Measurements from ENCODE around the gene NR1H3.
"Not testable (repeated sequence)": the region's sequence is repeated elsewhere in the genome, so short reads cannot be mapped to it uniquely, and the experiment has no call there.

Gene NR1H3

GRCh38 chr11:47257517-47258316, at the start of gene NR1H3:
Gene NR1H3 (plus strand): TSS chr11:47257996. CDS start chr11:47259217, 1,221 bp downstream.
- no peak for DNase-seq (ENCODE audit: low read depth)
- H3K4me3 ChIP-seq (ENCODE audit: low read depth, low read length): no peak within 1 kb of the TSS
- TF ChIP-seq CTCF (IDR thresholded peaks at IDR 0.05; ENCODE audit: control insufficient read depth, extremely low read depth, insufficient read depth): no peak

GRCh38 chr11:47208008-47208552, 49.7 kb upstream of the NR1H3 start:
- DNase-seq (ENCODE audit: low read depth); H3K4me3 ChIP-seq (ENCODE audit: low read depth, low read length): not testable (repeated sequence)

GRCh38 chr11:47208628-47209027, 49.2 kb upstream of the NR1H3 start:
- TF ChIP-seq CTCF (IDR thresholded peaks at IDR 0.05; ENCODE audit: control insufficient read depth, extremely low read depth, insufficient read depth): no peak
- no peak overlapping the region for H3K4me3 ChIP-seq (ENCODE audit: low read depth, low read length)
- no peak for DNase-seq (ENCODE audit: low read depth)

GRCh38 chr11:47212938-47213337, 44.9 kb upstream of the NR1H3 start:
- DNase-seq (ENCODE audit: low read depth): no peak
- no peak overlapping the region for H3K4me3 ChIP-seq (ENCODE audit: low read depth, low read length)
- no peak for TF ChIP-seq CTCF (IDR thresholded peaks at IDR 0.05; ENCODE audit: control insufficient read depth, extremely low read depth, insufficient read depth)

GRCh38 chr11:47213950-47214565, 43.7 kb upstream of the NR1H3 start:
- TF ChIP-seq CTCF (IDR thresholded peaks at IDR 0.05; ENCODE audit: control insufficient read depth, extremely low read depth, insufficient read depth): no peak
- no peak for DNase-seq (ENCODE audit: low read depth)
- H3K4me3 ChIP-seq (ENCODE audit: low read depth, low read length): no peak overlapping the region

- peak overlapping the region; percentile 66 for H3K4me3 ChIP-seq (ENCODE audit: low read depth, low read length)
- no peak for DNase-seq (ENCODE audit: low read depth)
- no peak for TF ChIP-seq CTCF (IDR thresholded peaks at IDR 0.05; ENCODE audit: control insufficient read depth, extremely low read depth, insufficient read depth)
These were observed 42.4 kb upstream of the NR1H3 start for GRCh38 chr11:47215366-47215910.

- DNase-seq (ENCODE audit: low read depth): no peak
- peak overlapping the region; percentile 66 for H3K4me3 ChIP-seq (ENCODE audit: low read depth, low read length)
- TF ChIP-seq CTCF (IDR thresholded peaks at IDR 0.05; ENCODE audit: control insufficient read depth, extremely low read depth, insufficient read depth): peak; percentile 9; the same call in 1 of the 2 replicates
These were observed 41.5 kb upstream of the NR1H3 start for GRCh38 chr11:47216121-47216798.

All from LNCaP clone FGC (cell line).